KG1 (cell line): Measurements from ENCODE around the gene ACTL9.

Source experiments
- DNase-seq: peaks from one replicate; lab custom pipeline; 2025; lab: John Stamatoyannopoulos, UW

The ACTL9 gene

GRCh38 chr19:8684001-8684902 is 14.3 kb downstream of the ACTL9 start:
- no peak for DNase-seq

DNA sequence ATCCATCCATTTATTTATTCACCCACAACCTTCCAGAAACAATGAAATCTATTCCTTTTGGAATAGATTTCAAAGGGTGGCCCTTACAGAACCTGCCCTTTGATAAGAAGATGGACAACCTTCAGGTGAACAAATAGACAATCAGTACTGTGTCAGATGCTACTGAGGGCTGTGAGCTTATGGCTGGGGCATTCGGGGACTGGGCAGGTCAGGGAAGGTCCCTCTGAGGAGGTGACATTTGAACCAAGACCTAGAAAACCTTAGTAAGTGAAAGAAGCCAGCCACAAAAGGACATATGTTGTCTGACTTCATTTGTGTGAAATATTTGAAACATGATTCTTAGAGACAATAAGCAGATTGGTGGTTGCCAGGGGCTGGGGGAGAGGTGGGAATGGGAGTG is 15.7 kb downstream of the ACTL9 start:
- DNase-seq: no peak

DNA sequence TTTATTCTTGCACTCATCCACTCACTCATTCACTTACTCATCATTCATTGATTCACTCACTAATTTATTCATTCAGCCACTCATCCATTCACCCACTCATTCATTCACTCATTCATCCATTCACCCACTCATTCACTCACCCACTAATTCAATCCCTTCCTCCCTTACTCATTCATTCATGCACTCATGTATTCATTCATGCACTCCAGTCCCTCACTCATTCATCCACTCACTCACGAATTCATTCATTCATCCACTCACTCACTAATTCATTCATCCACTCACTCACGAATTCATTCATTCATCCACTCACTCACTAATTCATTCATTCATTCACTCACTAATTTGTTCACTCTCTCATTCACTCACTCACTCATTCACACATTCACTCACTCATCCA is 16.1 kb downstream of the ACTL9 start:
- no peak for DNase-seq

DNA sequence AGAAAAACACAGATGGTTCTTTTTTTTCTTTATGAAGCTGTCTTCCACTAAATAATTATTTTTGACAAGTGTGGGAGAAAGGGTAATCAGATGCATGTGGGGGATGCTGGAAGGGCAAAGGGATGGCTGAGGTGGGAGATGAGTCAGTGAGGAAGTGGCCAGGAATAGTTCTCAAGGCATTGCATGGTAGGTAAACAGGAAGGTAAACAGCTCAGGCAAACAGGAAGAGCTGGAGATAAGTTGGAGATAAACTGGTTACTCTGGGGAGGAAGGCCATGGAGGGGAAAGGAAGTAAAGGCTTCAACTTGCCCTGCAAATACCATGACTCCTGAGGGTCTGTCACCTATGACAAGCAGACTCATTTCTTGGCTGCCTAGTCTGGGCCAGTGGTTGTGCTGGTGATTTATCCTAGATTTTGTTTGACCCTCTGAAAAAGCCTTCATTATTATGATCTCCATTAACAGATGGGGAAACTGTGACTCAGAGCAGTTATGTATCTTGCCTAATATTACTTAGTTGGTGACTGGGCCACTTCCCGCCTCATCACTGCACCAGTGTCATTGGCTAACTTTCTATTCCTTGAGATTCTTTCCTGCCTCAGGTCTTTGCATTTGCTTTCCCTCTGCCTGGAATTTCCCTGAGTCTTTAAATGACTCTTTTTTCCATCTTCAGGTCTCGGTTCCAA is 17.1 kb downstream of the ACTL9 start:
- no peak for DNase-seq

DNA sequence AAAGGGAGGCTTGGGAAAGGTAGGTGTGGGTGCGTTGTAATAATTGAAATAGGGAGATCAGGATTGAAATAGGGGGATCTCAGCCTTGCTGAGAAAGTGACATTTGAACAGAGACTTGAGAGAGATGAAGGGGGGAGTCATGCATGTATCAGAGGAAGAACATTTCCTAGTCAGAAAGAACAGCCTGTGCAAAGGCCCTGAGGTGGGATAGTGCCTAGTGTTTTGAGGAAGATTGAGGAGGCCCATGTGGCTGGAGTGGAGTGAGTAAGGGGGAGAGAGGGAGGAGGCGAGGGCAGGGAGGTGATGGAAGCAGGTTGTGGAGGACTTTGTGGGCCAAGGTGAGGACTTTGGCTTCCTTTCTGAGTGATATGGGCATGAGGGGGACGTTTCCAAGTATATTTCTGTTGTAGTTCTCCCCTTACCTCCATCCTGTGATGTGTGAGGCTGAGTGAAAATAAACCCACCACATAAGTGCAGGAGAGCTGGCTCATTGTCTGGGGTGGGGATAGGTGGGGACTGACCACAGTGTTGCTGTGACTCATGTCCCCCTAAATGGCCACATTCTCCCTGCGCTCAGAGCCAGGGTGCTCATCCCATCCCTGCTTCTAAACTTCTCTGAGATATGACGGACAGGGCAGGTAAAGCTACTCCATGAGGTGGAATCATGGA is 17.8 kb downstream of the ACTL9 start:
- no peak for DNase-seq

- no peak for DNase-seq
Observed at GRCh38 chr19:8678244-8678807, 20.3 kb downstream of the ACTL9 start.

DNA sequence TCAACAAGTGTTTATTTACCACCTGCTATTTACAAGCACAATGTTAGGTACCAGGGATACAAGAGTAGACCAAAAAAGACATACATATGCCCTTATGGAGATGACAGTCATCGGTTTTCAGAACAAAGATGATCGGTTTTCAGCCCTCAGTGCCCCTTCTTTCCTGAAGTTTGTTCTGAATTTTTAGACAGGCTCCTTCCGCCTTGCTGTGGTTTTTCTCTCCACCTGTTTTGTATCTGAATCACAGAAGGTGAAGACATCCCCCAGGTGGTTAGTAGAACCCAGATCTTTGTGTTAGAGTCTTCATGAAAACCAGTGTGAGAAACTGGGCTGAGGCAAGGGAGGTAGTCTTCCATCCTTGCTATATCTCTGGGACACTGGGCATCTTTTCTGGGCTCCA is 23.5 kb downstream of the ACTL9 start:
- DNase-seq: no peak

- DNase-seq: no peak
Observed at GRCh38 chr19:8673276-8673891, 25.2 kb downstream of the ACTL9 start.

GRCh38 chr19:8666814-8667405 is 31.7 kb downstream of the ACTL9 start:
- DNase-seq: peak; percentile 67

- no peak for DNase-seq
Observed at GRCh38 chr19:8665468-8666213, 33.0 kb downstream of the ACTL9 start.

DNA sequence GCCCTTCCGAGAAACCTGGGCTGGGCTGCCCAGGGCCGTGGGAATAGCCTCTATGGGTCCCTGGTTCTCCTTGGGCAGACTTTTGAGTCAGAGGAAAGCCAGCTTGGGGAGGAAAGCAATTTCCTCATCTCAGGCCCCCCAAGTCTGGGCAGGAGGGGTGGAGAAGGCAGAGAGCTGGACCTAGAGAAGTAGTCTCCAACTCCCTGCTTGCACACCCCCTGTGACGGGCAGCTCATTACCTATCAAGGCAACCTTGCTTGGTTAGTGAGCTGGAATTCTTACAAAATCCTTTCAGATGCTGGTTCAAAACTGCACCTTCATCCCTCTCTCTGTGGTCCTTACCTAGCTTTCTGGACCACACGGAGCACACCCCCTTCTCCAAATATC is 33.9 kb downstream of the ACTL9 start:
- DNase-seq: no peak

- no peak for DNase-seq
Observed at GRCh38 chr19:8663920-8664670, 34.5 kb downstream of the ACTL9 start.

- no peak for DNase-seq
Observed at GRCh38 chr19:8662263-8662662, 36.3 kb downstream of the ACTL9 start.

GRCh38 chr19:8659905-8660304 is 38.7 kb downstream of the ACTL9 start:
- no peak for DNase-seq

DNA sequence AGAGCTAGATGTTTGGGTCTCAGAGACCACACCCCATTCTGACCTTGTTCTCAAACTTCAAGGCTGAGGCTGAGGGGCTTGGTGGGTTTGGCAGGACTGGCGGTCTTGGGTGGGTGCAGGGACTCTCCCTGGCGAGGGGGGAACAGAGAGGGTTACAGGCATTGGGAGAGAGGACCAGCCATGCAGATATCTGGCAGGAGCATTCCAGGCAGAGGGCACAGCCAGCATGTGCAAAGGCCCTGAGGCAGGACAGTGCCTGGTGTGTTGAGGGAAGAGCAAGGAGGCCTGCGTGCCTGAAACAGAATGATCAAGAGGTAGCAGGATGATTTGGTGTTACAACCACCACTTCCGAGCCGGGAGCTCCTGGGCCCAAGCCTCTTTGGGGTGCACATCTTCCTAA is 40.7 kb downstream of the ACTL9 start:
- DNase-seq: no peak

- no peak for DNase-seq
Observed at GRCh38 chr19:8655340-8655709, 43.3 kb downstream of the ACTL9 start.

DNA sequence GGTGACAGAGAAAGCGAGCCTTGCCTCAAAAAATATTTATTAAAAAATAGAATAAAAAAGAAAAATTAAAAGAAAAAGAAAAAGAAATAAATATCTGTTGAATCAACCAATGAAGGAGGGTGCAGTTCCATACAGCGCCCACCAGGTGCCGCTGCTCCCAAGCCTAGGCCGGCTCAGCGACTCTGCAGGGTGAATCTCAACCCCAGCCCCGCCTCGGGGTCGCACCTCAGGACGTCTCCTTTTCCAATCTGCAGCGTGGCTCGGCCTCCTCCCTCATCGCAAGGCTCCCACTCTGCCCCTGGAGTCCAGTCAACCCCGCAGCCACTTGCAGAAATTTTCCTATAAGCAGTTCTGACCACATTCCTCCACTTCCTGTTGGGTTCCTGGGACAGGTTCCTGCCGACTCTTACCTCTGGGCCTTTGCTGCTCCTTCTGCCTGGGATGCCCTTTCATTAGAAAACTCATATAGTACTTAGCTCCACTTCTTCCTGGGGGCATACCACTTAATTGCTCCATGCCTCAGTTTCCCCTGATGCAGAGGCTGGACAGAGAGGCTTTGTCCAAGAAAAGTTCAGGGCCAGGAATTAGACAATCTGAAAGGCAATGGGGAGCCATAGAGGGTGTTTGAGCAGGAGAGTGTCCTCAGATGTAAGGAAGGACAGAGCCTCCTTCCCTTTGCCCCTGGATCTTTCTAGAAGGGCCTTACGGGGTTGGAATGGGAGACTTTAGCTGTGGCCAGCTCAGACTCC is 43.8 kb downstream of the ACTL9 start:
- peak; percentile 40 for DNase-seq

DNA sequence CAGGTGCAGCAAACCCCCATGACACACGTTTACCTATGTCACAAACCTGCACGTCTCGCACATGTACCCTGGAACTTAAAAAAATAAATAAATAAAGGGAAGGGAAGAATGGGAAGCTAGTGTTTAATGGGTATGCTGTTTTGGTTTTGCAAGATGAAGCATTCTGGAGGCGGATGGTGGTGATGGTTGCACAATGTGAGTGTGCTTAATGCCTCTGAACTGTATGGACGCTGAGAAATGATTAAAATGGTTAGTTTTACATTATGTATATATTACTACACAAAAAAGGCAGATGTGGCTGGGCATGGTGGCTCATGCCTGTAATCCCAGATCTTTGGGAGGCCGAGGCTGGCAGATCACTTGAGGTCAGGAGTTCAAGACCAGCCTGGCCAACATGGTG is 50.4 kb downstream of the ACTL9 start:
- no peak for DNase-seq
